HG02970 (cell line): ENCODE measurements around the gene NR2C2.

Experiments
- ATAC-seq: cut with Tn5 transposase; IDR thresholded peaks from one replicate; pipeline ENCODE4 v1.9.1; 2021; ENCODE audit warnings: mild to moderate bottlenecking, moderate library complexity, moderate number of reproducible peaks; ENCODE audit not compliant: unreplicated experiment, low FRiP score

NR2C2 gene

DNA sequence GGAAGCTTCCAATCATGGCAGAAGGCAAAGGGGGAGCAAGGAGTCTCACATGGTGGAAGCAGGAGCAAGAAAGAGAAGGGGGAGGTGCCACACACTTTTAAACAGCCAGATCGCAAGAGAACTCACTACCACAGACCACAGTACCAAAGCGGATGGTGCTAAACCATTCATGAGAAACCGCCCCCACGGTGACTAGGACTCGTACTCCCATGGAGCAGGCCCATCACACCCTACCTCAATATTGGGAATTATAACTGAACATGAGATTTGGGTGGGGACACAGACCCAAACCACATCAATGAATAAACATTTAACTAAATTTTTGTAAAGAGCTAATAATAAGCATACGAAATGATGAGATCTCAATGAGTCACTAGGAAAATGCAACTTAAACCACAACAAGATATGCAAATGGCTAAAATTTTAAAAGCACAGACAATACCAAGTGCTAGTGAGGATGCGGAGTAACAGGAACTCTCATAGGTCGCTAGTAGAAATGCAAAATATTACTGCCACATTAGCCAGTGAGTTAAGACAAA, 107.7 kb downstream of the NR2C2 start:
- ATAC-seq = no peak

DNA sequence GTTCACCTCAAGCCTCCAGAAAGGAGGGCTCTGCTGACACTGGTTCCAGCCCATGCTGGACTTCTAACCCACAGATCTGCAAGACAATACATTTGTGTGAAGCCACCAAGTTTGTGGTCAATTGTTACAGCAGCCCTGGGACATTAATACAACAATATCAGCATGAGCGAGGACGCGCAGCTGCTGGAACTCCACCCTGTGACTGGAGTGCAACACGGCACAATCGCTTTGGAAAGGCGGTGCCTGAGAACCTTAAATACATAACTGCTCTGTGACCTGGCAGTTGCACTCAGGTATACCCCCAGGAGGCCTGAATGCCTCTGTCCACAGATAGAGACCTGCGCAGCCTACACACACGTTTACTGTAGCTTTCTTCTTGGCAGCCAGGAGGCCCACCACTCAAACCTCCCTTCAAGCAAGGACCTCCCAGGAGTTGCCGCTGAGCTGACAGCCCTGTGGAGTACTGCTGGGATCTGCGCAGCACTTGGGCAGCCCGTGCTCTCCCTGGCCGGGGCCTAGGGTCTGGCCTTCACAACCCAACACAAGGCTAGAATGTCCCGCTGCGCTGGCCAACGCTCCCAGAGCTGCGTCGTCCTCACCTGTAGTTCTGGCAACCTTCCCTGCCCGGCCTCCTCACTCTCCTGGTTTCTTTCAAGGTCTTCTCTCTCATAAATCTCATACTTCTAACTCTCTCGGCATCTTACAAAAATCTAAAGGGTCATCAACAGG, 109.5 kb downstream of the NR2C2 start:
- no peak for ATAC-seq

DNA sequence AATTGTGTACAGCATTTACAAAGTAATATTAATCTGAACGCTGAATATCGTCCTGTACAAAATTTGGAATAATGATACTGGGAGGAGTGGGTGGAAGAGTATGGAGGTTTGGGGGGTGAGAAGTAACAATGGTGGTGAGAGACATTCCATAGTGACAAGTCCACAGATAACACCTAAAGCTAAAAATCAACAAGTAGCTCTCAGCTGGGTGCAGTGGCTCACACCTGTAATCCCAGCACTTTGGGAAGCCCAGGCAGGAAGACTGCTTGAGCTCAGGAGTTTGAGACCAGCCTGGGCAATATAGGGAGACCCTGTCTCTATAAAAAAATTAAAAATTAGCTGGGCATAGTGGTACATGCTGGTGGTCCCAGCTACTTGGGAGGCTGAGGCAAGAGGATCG, 112.6 kb downstream of the NR2C2 start:
- ATAC-seq = no peak

DNA sequence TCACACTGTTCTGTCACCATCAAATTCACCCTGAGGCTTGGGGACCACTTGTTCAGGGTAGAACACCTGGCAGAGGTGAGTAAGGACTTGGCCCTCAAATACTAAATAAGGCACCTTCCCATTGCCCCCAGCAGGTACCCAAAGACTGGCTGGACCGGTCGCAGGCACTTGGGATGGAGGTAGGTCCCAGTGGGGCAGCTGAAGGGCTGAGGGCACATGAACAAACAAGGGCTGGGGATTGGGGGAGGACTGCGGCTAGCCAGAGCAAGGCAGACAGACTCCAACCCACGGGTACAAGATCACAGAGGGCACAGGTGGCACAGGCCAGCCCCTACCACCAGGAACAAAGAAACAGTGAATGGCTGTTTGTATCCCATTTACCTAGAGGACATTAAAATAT, 115.9 kb downstream of the NR2C2 start:
- ATAC-seq = no peak

DNA sequence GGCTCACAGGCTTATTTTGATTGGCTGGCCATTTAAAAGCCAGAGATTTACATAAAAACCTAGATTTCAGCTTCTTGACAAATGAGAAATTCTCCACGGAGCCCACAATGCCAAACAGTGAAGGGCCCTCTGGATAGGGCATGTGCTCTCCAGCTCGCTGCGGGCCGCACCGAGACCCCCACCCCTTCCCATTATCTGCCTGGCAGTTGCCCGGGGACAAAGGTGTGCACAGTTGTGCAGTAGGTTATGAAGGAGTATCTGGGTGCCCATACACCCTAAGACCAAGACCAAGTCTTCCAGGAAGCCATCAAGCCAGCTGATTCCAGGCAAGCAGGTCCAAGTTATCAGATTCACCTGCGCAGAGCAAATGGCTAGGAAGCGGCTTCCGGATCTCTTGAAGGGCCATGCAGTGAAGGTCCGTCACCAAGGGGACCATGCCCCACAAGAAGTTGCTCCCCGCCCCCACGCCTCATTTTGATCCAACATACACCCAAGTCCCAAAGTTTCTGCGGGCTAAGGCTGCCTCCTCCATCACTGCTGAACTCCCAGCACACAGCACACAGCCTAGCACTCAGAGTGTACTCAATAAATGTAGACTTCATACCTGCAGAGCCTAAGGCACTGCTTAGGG, 116.4 kb downstream of the NR2C2 start:
- ATAC-seq = no peak

DNA sequence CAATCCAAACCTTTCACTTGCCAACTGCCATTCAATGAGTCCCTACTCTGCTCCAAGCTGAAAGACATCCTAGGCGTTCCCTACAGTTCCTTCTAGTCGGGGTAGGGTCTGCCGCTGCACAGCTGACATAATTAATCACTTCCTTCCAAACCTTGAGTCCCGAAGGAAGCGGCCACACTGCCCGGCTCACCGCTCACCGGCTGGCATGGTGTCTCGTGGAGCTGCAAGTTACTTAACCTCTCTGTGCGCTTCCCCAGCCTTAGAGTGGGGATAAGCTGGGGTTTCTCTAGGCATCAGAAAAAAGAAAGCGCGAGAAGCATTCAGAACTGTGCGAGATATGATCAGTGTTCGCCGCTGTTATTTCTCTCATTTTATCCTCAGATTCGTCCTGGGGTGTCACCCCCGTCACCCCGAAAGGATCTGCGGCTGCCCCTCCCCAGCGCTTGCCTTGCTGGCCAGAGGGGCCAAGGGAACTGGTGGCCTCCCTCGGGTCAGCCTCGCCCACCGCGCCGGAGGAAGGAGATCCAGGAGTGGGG, 117.0 kb downstream of the NR2C2 start:
- ATAC-seq = no peak

DNA sequence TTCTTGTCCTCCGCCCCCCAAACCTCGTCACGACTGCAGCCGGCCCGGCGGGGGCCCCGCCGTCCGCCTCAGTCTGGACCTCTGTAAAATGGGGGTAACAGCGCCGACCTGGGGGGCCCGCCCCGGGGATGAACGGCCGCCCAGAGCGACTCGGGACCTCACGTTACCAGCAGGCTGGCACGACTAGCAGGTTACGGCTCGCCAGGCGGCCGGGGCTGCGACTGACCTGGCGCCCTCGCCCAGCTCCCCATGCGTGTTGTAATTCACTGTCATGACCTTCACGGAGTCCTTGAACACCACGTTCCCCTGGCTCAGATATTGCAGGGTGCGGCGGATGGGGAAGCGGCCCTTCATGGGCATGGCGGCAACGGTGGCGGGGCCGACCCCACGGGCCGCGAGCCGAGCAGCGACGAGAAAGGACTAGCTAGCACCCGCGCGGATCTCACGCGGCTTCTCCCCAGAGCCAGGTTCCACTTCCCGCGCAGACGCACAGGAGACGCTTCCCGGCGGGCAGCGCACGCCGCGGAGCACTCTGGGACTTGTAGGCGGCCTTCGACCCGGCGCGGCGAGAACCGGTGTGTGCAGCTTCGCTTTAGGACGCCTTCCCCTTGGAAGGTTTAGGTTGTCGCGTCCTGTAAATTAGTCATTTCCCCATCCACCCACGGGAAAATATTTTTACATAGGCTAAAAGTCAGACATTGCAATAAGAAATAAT, 117.6 kb downstream of the NR2C2 start, which contains the start of gene MRPS25:
Gene MRPS25, minus strand, starts transcription at position 481 of the 715 bp plus-strand sequence. Its CDS starts 121 bp downstream, at position 360.
- peak; percentile 95 for ATAC-seq

DNA sequence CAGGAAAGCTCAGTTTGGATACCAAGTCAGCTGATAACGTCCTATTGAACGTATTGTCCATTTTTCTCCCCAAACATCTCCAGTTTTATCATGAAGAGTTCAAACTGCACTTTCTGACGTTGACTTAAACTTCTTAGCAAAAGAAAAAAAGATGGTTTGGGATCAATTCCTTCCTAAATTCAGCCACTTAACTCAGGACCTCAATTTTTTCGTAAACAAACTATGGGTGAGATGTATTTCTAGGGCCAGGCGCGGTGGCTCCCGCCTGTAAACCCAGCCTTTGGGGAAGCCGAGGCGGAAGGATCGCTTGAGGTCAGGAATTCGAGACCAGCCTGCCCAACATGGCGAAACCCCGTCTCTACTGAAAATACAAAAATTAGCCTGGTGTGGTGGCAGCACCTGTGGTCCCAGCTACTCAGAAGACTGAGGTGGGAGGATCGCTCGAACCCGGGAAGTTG, 118.2 kb downstream of the NR2C2 start:
- no peak for ATAC-seq

DNA sequence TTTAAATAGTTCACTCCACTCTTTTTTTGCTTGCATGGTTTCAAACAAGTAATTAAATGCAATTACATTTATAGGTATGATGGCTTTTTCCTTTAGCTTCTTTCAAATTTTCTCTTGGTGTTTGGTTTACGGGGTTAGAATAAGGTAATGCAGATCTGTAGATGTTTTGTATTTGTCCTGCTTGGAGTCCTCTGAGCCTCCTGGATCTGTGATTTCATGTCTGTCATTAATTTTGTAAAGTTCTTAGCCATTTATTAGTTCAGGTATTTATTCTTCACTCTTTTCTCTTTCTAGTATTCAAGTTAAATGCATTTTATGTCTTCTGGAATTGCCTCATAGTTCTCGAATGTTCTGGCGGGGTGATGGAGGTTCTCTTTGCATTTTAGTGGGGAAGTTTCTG, 119.1 kb downstream of the NR2C2 start:
- ATAC-seq = no peak

DNA sequence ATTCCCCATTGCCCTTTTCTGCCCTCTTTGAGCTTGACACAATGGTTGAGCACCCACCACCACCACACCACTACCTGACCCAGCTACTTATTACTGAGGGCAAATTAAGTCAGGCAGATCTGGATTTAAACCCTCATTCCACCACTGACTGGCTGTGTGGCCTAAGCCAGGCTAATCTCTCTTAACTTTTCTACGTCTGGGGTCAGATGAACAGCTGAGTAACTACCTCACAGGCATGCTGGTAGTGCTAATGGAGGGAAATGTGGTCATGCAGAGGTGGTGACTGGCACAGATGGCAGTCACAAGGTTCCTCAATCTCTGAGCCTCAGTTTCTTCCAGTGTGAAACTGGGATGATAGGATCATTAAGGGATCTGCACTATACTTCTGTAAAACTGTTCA, 122.1 kb downstream of the NR2C2 start:
- no peak for ATAC-seq

DNA sequence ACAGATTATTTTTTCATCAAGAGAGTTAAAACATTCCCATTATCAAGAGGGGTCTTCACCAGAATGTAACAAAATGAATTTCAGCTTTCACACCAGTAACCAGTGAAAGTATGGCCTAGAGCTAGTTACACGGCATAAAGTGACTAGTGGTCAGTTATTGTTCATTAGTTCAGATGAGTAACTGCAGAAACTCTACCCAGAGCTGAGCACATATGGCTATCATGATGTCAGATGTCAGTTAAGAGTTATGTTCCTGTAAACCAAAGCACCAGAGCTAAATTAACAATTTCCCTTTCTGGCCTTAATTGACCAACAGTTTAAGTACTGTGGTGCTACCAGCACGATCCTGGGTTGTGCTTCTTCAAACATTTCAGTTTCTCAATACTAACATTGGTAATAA, 124.3 kb downstream of the NR2C2 start:
- ATAC-seq = no peak

DNA sequence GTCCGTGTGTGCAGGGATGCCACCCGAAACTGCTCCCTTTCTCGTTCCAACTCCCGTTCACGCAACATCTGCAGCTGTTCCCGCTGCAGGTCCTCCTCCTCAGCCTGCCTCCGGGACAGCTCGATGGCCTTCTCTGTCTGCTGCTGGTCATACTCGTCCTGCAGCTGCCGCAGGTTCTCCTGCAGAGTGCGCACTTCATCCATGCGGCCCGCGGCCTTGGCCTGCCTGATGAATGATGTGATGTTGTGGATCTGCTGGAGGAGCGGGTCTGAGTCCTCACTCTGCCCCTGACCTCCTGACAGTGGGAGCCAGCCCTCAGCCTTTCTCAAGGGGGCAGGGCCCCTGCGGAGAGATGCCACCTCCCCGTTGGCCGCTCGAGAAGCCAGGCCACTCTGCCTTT, 127.1 kb downstream of the NR2C2 start:
- no peak for ATAC-seq

DNA sequence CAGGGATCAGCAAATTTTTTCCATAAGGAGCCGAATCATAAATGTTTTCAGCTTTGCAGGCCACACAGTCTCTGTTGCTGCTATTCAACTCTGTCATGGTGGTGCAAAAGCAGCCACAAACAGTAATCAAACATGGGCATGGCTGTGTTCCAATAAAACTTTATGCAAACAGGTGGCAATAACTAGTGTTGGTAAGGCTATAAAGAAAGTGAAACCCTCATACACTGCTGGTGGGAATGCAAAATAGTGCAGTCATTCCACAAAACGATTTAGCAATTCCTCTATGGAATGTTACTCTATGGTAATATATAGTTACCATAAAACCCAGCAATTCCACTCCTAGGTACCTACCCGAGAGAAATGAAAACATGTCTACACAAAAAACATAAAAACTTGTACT, 131.7 kb downstream of the NR2C2 start:
- ATAC-seq = no peak

DNA sequence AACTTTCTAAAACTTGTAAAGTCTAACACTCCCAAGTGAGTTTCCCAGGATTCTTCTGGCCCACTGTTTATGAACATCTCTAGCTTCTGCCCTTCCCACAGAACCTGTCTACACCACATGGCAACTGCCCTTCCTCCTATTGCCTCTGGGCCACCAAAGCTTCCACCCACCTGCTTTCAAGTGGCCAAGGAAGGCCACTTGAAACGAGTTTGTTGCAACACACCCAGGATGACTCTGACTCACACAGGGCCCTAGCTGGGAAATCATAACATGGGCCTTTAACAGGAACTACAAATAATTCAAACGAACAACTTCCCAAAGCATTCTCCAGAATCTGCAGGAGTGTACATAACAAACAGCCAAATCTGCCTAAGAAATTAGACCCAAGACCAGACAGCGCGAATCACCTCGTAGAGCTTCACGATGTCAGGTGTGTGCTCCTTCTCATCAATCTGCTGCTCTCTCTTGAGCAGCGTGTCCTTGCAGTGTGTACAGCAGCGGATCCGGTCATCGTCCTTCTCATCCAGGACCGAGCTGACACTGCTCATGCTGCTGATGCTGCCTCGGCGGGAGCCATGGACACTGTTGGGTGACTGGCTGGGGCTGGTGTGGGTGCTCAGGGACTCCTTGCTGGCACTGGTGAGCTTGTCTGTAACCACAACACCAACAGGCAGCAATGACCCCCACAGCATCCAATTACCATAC, 134.7 kb downstream of the NR2C2 start:
- no peak for ATAC-seq

DNA sequence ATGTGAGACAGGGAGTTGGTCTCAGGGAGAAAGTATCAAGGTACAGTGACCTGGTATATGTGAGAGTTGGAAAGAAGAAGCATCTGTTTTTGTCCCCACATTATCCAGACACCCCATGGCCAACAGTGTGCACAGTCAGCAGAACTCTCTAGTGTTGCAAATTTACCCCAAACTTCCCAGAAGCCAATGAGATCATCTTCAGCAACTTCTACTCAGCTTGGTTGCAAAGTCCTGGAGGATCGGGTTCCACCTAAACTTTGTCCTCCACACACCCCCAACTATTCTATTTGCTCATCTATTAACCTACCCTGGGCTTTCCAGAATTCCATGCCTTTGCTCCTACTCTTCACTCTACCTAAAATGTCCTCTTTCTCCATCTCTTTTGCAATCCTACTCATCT, 135.9 kb downstream of the NR2C2 start:
- ATAC-seq = no peak

DNA sequence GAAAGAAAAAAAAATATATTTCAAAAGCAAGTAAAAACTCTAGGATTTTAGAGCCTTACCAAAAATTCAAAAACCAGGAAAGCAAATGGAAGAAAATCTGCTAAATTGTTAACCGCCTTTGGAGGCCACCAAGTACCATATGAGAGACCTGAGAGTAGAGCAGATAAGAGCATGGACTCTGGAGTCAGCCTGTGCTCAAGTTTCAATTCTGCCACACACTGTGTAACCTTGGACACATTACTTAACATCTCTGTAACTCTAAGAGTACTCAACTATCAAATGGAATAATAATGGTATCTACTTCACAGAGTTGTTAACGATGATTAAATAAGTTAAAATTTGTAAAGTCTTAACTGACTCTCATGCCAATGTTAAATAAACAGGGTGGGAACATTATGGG, 138.9 kb downstream of the NR2C2 start:
- ATAC-seq = no peak

DNA sequence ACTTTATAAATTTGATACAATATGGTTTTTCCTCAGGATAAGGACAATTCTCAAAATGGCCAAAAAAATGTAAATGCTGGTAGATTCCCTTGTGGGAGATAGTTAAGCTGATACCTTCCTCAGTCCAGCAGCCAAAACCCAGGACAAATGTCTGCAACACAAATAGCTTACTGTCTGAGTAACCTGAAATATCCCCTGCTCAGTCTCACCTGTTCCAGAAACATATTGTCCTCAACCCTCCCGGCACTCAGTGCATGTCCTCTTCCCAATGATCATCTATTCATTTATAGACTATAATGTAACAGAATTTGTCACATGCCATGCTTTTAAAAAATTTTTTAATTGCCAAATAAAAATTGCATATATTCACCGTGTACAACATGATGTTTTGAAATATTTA, 139.3 kb downstream of the NR2C2 start:
- ATAC-seq = no peak

DNA sequence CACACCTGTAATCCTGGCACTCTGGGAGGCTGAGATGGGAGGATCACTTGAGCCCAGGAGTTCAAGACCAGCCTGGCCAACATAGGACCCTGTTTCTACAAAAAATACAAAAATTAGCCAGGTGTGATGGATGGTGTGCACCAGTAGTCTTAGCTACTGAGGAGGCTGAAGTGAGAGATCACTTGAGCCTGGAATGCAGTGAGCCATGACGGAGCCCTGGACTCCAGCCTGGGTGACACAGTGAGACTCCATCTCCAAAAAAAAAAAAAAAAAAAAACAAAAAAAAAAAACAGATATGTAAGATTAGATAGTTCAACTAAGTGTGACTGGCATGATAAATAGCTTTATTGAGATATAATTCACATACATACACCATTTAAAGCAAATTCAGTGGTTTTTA, 141.8 kb downstream of the NR2C2 start:
- ATAC-seq = no peak

DNA sequence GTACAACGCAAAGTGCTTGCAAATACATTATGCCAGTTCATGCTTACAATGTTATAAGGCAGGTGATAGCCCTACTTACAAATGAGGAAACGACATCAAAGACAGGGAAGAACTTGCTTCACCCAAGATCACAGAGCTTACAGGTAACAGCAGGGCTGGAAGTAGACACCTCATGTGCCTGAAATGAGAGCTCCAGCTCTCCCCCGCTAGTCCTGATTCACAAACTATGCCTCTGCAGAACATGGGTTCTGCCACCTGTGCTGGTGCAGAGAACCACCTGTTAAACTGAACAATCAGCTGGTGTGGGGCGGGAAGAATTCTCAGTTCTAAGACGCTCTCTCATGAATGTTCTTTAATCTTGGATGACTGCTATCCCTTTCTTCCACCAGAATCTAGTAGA, 144.2 kb downstream of the NR2C2 start:
- ATAC-seq = no peak

DNA sequence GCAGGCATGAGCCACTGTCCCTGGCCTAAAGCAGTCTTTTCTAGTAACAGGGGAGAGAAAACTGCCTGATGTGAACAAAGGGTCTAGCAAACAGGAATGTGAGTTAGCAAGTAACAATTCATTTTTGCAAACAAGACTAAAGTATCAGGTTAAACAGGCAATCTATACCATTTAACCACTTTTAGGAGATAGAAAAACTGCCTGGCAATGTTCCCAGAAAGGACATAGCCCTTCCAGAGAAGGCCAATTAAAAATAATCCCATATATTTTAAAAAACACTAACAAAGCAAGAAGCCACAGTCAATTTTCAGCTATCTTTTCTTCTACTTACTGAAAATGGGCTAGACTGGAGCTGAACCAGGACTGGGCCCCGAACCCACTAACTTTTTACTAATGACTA, 145.3 kb downstream of the NR2C2 start:
- no peak for ATAC-seq
